GM19099 (cell line): Measurements from ENCODE around the gene HLX.

Source experiments
- POLR2A ChIP-seq: IDR thresholded peaks from 3 replicates; pipeline ENCODE4 v1.6.1; 2011; ENCODE audit warnings: low read depth; ENCODE audit not compliant: insufficient read length; ENCODE audit errors: extremely low read depth

HLX gene

DNA sequence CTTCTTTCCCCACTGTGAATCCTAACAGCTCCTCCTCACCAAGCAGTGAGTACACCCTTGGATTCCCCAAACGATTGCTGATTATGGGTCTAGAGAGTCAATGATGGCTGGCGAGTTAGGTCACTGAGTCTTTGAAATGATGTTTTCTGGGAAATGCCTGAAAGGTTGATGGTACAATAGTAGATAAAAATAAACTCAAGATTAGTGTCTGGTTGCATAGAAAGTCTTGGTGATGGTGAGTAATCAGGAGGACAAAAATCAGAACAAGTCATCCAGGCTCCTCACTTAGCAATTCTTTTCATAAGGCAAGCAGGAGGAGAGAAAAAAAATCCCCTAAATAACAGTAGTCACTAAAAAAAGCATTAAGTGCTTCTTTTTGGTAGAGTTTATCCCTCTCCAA lies 22.6 kb downstream of the HLX start:
- no peak for TF ChIP-seq POLR2A

- TF ChIP-seq POLR2A, result no peak
These were observed 23.7 kb downstream of the HLX start for GRCh38 chr1:220902916-220903315.

- no peak for TF ChIP-seq POLR2A
These were observed 25.6 kb downstream of the HLX start for GRCh38 chr1:220904876-220905275.

DNA sequence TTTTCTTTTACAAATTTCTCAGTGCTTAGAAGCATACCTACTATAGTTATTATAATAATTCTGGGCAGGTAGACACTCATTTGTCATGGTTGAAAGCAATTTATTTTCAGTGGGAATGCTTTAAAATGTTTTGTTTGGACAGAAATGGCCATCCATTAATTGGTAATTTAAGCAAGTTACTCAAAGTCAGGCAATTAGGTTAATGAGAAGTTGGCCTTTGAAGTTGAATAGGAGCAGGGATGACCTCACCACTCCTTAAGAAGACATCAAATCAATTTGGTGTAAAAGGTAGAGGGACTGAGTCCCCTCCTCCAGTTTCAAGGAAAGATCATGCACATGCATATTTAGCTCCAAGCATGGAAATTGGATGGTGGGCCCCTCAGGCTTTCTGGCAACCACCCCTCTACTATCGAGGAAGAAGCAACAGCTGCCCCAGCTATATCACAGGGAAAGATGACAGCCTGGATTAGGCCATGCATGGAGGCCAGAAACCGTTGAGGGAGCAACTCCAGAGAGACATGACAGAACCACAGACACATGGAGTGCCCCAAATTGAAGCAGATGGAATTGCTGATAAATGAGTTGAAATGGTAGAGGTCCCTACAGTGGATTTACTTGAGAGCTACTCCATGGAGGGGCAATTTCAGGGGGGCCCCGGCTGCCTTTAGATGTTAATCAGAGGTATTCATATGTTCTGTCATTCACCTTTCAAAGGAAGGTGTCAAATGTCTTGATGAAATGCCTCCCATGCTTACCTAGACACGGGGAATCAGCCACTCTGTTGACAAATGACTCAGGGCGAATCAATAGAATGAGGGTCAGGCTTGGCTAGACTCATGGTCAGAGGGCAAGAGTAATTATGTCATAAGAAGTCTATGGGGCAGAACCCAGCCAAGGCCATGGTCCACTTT lies 26.7 kb downstream of the HLX start:
- TF ChIP-seq POLR2A, result no peak

GRCh38 chr1:220906561-220907334 lies 27.5 kb downstream of the HLX start:
- TF ChIP-seq POLR2A, result no peak

GRCh38 chr1:220908757-220909156 lies 29.5 kb downstream of the HLX start:
- TF ChIP-seq POLR2A, result no peak

GRCh38 chr1:220910021-220910420 lies 30.8 kb downstream of the HLX start:
- no peak for TF ChIP-seq POLR2A

DNA sequence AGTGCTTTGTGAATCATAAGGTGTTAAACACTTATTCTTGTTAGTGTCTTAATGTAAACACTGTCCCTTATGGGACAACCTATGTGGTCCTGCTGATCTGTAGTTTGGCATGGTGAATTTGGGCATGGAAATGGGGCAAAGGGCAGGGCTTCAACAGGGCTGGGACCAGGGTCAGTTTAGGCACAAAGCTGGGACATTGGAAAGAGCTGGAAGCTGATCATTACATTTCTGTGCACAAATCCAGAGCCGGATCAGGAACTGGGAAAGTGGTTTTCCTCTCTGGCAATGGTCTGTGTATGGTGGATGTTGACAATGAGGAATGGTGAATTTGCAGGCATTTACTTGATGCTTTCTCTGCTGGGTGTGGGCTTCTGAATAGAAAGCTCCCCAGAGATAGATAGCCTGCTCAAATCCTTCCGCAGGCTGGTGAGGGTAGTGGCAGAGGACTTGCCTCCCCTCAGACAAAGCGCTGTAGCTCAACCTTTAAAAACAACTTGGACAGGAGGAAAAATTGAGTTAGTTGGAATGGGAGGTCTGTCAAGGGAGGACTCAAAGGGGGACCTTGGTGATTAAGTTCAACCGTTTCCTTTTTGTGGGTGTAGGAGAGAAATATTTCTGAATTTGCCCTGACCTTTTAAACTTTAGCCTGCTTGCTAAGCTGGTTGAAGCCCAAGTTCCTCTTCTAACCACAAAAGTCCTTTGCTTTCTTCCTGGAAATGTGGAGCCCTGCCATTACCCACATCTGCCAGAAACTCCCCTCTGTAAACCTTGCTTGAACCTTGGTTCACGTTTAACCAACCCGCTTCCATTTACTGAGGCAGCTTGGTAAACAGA lies 35.3 kb downstream of the HLX start:
- no peak for TF ChIP-seq POLR2A

DNA sequence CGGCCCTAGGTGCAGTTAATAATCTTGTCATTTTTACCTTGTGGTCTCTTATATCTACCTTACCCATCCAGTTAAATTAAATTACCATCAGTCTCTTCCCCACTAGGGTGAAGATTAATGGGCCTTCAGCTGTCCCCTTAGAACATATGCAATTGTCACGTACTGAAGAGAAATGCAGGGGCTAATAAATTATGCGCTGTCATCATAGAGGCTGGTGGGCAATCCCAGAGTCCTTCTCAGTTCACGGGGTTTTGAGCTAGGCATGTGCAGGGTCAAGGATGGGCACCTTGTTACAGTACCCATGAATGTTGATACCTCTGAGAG lies 35.8 kb downstream of the HLX start:
- TF ChIP-seq POLR2A, result no peak

GRCh38 chr1:220915954-220916353 lies 36.7 kb downstream of the HLX start:
- no peak for TF ChIP-seq POLR2A

- no peak for TF ChIP-seq POLR2A
These were observed 37.9 kb downstream of the HLX start for GRCh38 chr1:220917101-220917500.

DNA sequence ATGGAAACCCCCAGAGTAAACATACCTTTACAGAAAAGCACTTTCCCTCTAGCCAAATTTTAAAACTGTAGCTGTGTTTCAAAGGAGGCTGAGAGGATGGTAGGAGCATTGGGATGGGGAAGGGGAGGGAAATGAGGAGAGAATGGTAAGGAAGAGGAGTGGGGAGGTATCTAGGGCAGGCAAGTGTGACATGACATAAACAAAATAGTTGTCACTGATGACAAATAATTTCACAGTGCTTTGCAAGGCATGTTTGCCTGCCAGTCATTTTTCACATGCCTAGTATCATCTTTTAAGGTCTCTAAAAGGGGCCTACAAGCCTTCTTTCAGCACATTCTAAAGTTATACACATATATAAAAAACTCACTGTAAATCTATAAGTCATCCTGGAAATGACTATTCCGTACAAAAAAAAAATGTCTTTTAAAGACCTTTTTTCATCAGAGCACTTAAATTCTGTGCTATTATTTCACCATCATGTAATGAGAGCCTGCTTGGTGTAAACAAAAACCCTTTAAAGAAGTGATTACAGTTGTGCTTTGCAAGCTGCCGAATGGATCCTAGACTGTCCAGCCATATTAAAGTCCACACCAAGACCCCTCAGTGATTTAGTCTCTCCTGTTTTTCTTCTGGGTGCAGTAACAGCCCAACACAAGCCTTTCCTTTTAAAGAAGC lies 38.4 kb downstream of the HLX start:
- no peak for TF ChIP-seq POLR2A

- no peak for TF ChIP-seq POLR2A
These were observed 39.2 kb downstream of the HLX start for GRCh38 chr1:220918285-220918951.

DNA sequence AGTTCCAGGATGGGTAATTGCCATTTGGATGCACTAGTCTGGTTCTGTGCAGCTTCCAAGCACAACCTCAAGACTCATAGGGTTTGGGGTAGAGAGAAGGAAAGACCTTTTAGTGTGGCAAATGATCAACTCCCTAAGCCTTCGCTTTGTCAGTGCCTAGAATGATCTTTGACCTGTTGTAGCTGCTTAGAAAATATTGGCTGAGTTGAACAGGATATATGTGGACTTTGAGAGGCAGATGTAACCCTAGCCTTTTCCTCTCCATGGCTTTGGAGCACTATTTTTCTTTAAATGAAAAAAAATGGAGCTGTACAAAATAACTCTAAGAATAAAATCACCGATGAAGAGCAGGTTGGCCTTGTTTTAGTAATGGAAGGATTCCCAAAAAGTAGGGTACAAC lies 41.7 kb downstream of the HLX start:
- TF ChIP-seq POLR2A, result no peak
